ENCODE data around the gene RNF220.

DNA sequence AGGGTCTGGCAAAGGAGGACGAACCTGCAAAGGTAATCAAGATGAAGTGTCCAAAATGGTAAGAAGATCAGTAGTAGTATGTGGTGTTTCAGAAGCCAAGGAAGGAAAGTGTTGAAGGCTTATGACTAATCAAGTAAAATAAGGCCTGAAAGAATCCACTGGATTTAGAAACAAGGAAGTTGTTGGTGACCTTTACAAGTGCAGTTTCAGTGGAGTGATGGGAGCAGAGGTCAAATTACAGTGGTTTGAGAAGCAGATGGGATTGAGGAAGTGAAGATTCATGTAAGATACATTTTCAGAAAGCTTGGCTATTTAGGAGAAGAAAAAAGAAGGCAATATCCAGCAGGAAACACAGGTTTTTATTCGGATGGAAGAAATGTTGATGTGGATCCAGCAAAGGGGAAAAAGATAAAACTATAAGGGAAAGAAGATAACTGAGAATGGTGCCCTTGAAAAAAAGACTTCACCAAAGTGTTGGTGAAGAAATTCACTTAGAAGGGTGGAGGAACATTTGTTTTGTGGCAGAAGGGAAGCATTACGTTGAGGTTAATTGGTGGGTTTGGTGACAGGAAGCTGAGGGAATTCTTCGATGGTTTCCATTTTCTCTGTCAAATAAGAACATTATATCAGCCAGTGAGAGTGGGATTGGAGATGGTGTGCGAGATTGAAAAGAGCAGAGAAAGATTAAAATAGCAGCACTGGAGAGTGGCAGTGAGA lies 271.6 kb downstream of the RNF220 start:
- TF ChIP-seq, protein P1, sequence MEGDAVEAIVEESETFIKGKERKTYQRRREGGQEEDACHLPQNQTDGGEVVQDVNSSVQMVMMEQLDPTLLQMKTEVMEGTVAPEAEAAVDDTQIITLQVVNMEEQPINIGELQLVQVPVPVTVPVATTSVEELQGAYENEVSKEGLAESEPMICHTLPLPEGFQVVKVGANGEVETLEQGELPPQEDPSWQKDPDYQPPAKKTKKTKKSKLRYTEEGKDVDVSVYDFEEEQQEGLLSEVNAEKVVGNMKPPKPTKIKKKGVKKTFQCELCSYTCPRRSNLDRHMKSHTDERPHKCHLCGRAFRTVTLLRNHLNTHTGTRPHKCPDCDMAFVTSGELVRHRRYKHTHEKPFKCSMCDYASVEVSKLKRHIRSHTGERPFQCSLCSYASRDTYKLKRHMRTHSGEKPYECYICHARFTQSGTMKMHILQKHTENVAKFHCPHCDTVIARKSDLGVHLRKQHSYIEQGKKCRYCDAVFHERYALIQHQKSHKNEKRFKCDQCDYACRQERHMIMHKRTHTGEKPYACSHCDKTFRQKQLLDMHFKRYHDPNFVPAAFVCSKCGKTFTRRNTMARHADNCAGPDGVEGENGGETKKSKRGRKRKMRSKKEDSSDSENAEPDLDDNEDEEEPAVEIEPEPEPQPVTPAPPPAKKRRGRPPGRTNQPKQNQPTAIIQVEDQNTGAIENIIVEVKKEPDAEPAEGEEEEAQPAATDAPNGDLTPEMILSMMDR (IDR thresholded peaks at IDR 0.05; ENCODE audit: low read depth, low read length, poor library complexity, severe bottlenecking) = no peak
- no peak for TF ChIP-seq EZH2phosphoT487 (IDR thresholded peaks at IDR 0.05; ENCODE audit: borderline replicate concordance, low read length)
